Frontal cortex (tissue), 4 donors: ENCODE results near the gene SPAG7. TPM values are rescaled to one million over a fixed set of nuclear protein-coding genes. Genes with fewer than 3 reads are reported as not detected.
A peak's percentile ranks its signal among the peaks of the same experiment; 100 is the strongest.

Source experiments
- DNase-seq, 2 donors: peaks; one replicate each; pipeline ENCODE4 v3.0.0; 2012; ENCODE audit warnings: low spot score in 2 of 2
- FAIRE-seq: peaks from 2 replicates; lab custom pipeline; 2012; peaks lifted over from hg19 to GRCh38; lab: Jason Lieb, UNC
- total RNA-seq: library from RNA; depleted of rRNA; stranded (reverse); fragments of >200 nt; gene quantifications from one replicate; pipeline ENCODE4 v1.2.3, GENCODE V29; 2014
- donor health status: control.
- donor health status: control.
- donor health status: control.

Gene SPAG7
- 27.7 TPM for total RNA-seq

GRCh38 chr17:4967539-4968485, at the start of gene SPAG7:
Gene SPAG7, minus strand, starts transcription at chr17:4967817. Its CDS starts 13 bp downstream, at chr17:4967804.
- peak; percentile 95 to 97 for DNase-seq
- no peak for FAIRE-seq

- FAIRE-seq: no peak
- DNase-seq: no peak
These were observed 46.7 kb upstream of the SPAG7 start for GRCh38 chr17:5014357-5014756.

GRCh38 chr17:5011928-5012327, 44.3 kb upstream of the SPAG7 start:
- no peak for DNase-seq
- FAIRE-seq: no peak

- no peak for FAIRE-seq
- no peak for DNase-seq
These were observed 35.7 kb upstream of the SPAG7 start for GRCh38 chr17:5003214-5003867.

- DNase-seq: no peak
These were observed 34.6 kb upstream of the SPAG7 start for GRCh38 chr17:5002121-5002788.

GRCh38 chr17:5000237-5000639, 32.6 kb upstream of the SPAG7 start:
- DNase-seq (no peak), FAIRE-seq (no peak)

More at GRCh38 chr17:5002121-5002788, 34.6 kb upstream of the SPAG7 start:
- FAIRE-seq: no peak

- FAIRE-seq (no peak), DNase-seq (no peak)
These were observed 31.9 kb upstream of the SPAG7 start for GRCh38 chr17:4999430-5000093.

- FAIRE-seq: no peak
- DNase-seq: peak in 1 of 2 donors; percentile 50
These were observed 31.3 kb upstream of the SPAG7 start for GRCh38 chr17:4998732-4999429.

- DNase-seq: peak in 1 of 2 donors; percentile 55
- no peak for FAIRE-seq
These were observed 30.6 kb upstream of the SPAG7 start for GRCh38 chr17:4998027-4998731.

GRCh38 chr17:4997302-4998026, 29.8 kb upstream of the SPAG7 start, which contains the start of the genes INCA1 and KIF1C:
Gene INCA1, minus strand, starts transcription at chr17:4997522. Its CDS starts 3,085 bp downstream, at chr17:4994437.
Gene KIF1C, plus strand, starts transcription at chr17:4997950. Its CDS starts 2,297 bp downstream, at chr17:5000247.
- DNase-seq: peak; percentile 99 to 100
- FAIRE-seq: no peak

GRCh38 chr17:4994081-4994595, 26.5 kb upstream of the SPAG7 start:
- DNase-seq (no peak), FAIRE-seq (no peak)

- DNase-seq: no peak
- no peak for FAIRE-seq
These were observed 20.4 kb upstream of the SPAG7 start for GRCh38 chr17:4987767-4988567.

- FAIRE-seq: no peak
- peak; percentile 86 to 89 for DNase-seq
These were observed 19.5 kb upstream of the SPAG7 start, which contains the start of gene CAMTA2 for GRCh38 chr17:4986951-4987766. Gene CAMTA2, minus strand, starts transcription at chr17:4987675. Its CDS starts 1,453 bp downstream, at chr17:4986222.

- DNase-seq: no peak
- no peak for FAIRE-seq
These were observed 18.8 kb upstream of the SPAG7 start for GRCh38 chr17:4986403-4986802.

GRCh38 chr17:4982305-4982704, 14.7 kb upstream of the SPAG7 start:
- no peak for FAIRE-seq
- no peak for DNase-seq
